Muscle of leg (tissue), 11 donors: ENCODE measurements around the gene UQCRHL. TPM values are rescaled to one million over a fixed set of nuclear protein-coding genes. Genes with fewer than 3 reads are reported as not detected.
"Not testable (repeated sequence)": the region's sequence is repeated elsewhere in the genome, so short reads cannot be mapped to it uniquely, and the experiment has no call there.

Experiments
- DNase-seq: peaks from one replicate; pipeline ENCODE4 v3.0.0; 2013
- H3K27ac ChIP-seq: one replicate; pipeline ENCODE4 v1.5.1; 2013; ENCODE audit warnings: mild to moderate bottlenecking, low read length, control low read depth
- H3K27me3 ChIP-seq: one replicate; pipeline ENCODE4 v1.6.1; 2013; ENCODE audit warnings: low read length; ENCODE audit not compliant: control insufficient read depth, insufficient read depth
- H3K36me3 ChIP-seq: one replicate; pipeline ENCODE4 v1.6.1; 2013; ENCODE audit warnings: low read length; ENCODE audit not compliant: control insufficient read depth, insufficient read depth
- H3K4me1 ChIP-seq: one replicate; pipeline ENCODE4 v1.6.1; 2013; ENCODE audit warnings: low read length; ENCODE audit not compliant: control insufficient read depth, insufficient read depth
- H3K4me3 ChIP-seq: one replicate; pipeline ENCODE4 v1.5.1; 2013; ENCODE audit warnings: low read length, control low read depth
- H3K9me3 ChIP-seq: replicated peaks from 2 replicates; pipeline ENCODE4 v1.6.1; 2013; ENCODE audit warnings: low read depth, low read length; ENCODE audit not compliant: control insufficient read depth
- WGBS: methylation state at CpG from one replicate; pipeline ENCODE4 v1.1.5; 2013; ENCODE audit warnings: missing lambda C conversion rate; ENCODE audit not compliant: insufficient coverage; 5-methylcytosine and 5-hydroxymethylcytosine counted together
- polyA plus RNA-seq, 8 donors: library from polyadenylated mRNA; unstranded; fragments of 120-200 nt; gene quantifications; one replicate each; pipeline versions ENCODE4 v1.2.1 to v1.2.3, GENCODE V29; 2013; ENCODE audit warnings: inconsistent platforms in 1 of 8, low replicate concordance in 1 of 8; ENCODE audit not compliant: insufficient read length in 8 of 8, insufficient read depth in 1 of 8
- total RNA-seq: library from RNA; stranded (reverse); fragments of 120-200 nt; gene quantifications from one replicate; pipeline ENCODE4 v1.2.4, GENCODE V29; 2013

UQCRHL gene
- total and polyA plus RNA-seq, 9 donors, result 0.52 to 8.6 (median 1.3) TPM

DNA sequence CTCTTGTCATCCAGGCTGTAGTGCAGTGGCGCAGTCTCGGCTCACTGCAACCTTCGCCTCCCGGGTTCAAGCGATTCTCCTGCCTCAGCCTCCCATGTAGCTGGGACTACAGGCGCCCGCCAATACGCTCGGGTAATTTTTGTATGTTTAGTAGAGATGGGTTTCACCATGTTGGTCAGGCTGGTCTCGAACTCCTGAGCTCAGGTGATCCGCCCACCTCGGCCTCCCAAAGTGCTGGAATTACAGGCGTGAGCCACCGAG is 29.0 kb upstream of the UQCRHL start:
- H3K27ac ChIP-seq, result peak overlapping the region; percentile 96
- H3K4me3 ChIP-seq, result peak overlapping the region; percentile 49
- peaks cover 20% of the 10 kb centered on the region for H3K4me1 ChIP-seq
- H3K27me3 ChIP-seq, H3K36me3 ChIP-seq, H3K9me3 ChIP-seq, DNase-seq: not testable (repeated sequence)
- 89% methylated on average over 5 of the region's 14 CpGs for WGBS

DNA sequence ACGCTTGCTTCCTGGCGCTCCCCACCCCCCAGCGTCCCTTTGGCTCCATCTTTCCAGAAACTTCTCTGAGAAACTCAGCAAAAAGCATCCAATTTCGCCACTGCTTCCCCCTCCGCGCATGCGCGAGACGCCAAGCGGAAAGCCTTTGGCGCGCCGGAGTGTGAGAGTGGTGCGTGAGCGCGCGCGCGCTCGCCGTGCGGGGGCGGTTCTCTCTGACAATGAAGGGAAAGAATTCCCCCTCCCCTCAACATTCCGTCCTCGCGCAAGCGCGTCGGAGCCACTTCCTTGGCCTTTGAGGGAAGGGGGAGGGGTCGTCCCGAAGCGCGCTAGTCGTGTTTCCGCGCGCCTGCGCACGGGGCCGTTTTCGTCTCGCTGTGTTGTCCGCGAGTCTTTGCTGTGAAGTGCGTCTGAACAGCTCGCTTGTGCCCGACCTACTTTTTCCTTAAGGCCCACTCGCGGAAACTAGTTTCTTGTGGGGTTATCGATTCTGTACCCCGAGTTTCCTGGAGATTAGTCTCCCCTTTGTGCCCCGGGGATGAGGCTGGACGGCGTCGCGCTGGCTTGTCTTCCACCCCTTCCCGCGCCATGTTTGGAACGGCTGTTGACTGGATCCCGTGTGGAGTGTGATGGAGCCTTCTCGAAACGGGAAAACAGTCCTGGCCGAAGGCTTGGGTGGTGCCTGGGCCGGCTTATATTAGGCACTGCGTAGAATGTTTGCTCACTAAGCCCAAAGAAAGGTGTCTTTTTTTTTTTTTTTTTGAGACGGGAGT is 28.5 kb upstream of the UQCRHL start:
- Histone ChIP-seq H3K4me1 (peaks cover 20% of the 10 kb centered on the region), H3K9me3 (no peaks in the 10 kb centered on the region), H3K36me3 (no peaks in the 10 kb centered on the region), H3K27ac (peak overlapping the region; percentile 100), H3K4me3 (peak overlapping the region; percentile 66), H3K27me3 (no peaks in the 10 kb centered on the region)
- DNase-seq, result peak; percentile 100
- WGBS, result 5% methylated on average over 36 of the region's 66 CpGs

- H3K4me3 ChIP-seq, result peak overlapping the region; percentile 66
- H3K4me1 ChIP-seq, result peaks cover 20% of the 10 kb centered on the region
- H3K9me3 ChIP-seq, result no peaks in the 10 kb centered on the region
- no peak for DNase-seq
- H3K27me3 ChIP-seq, result no peaks in the 10 kb centered on the region
- H3K36me3 ChIP-seq, result no peaks in the 10 kb centered on the region
- WGBS, result under 1% methylated on average over 36 of the region's 37 CpGs
- H3K27ac ChIP-seq, result peak overlapping the region; percentile 100
Measured at GRCh38 chr1:15835205-15835740, 27.8 kb upstream of the UQCRHL start.

DNA sequence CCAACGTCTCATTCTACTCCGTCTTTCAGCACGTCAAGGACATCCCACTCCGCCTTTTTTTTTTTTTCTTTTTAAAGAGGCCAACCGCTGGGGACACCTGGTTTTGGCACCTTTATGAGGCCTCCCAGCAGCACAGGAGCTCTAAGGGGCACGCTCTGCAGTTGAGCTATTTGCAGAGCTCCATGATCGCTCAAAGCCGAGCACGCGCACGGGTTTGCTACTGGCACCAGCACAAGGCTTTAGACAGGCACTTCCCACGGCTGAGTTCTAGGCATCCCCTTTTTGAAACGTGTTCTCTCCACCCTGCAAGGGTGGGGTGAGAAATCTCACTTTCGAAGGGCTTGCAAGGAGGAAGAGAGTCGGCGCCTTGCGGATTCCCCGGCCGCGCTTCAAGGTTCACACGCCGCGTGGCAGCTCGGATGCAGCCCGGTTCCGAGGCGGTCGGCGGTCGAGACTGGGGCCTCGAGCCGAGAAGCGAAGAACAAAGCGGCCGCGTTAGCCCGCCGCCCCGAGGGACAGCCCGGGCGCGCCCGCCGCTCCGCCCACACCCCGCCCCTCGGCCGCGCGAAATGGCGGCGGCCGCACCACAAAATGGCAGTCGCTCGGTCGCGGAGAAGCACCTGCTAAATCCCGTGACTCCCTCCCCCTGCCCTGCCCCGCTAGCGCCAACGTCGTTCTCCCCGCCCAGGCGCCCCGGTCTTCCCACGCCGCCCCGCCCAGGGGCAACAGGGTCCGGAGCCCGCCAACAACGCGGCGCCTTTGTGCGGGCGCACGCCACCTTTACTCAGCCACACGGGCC is 27.2 kb upstream of the UQCRHL start:
- H3K4me1 ChIP-seq, result peaks cover 20% of the 10 kb centered on the region
- H3K4me3 ChIP-seq, result peak overlapping the region; percentile 66
- H3K9me3 ChIP-seq, result no peaks in the 10 kb centered on the region
- H3K27me3 ChIP-seq, result no peaks in the 10 kb centered on the region
- peak; percentile 98 for DNase-seq
- no peaks in the 10 kb centered on the region for H3K36me3 ChIP-seq
- WGBS, result 0% methylated on average over 77 of the region's 77 CpGs
- peak overlapping the region; percentile 100 for H3K27ac ChIP-seq

- H3K4me1 ChIP-seq, result peaks cover 20% of the 10 kb centered on the region
- H3K27ac ChIP-seq, result peak overlapping the region; percentile 100
- 0% methylated on average over 3 of the region's 10 CpGs for WGBS
- H3K36me3 ChIP-seq, result no peaks in the 10 kb centered on the region
- no peaks in the 10 kb centered on the region for H3K27me3 ChIP-seq
- peak; percentile 52 for DNase-seq
- no peaks in the 10 kb centered on the region for H3K9me3 ChIP-seq
- H3K4me3 ChIP-seq, result peak overlapping the region; percentile 66
Measured at GRCh38 chr1:15833842-15834405, 26.5 kb upstream of the UQCRHL start.

DNA sequence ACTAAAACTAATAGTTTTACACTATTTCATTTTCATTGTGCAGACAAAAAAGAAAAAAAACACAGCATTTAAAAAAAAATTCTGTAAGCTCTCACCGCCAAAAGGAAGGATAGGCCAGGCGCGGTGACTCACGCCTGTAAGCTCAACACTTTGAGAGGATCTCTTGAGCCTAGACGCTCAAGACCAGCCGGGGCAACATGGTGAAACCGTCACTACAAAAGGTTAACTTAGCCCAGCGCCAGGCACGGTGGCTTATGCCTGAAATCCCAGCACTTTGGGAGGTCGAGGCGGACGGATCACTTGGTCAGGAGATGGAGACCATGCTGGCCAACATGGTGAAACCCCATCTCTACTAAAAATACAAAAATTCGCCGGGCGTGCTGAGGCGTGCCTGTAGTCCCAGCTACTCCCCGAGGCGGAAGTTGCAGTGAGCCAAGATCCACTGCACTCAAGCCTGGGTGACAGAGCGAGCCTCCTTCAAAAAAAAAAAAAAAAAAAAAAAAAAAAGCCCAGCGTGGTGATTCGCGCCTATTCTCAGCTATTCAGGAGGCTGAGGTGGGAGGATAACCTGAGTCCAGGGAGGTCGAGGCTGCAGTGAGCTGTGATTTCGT is 25.7 kb upstream of the UQCRHL start:
- WGBS, result 60% methylated on average over 12 of the region's 24 CpGs
- Histone ChIP-seq H3K36me3 (no peaks in the 10 kb centered on the region), H3K27me3 (no peaks in the 10 kb centered on the region), H3K4me3 (peak overlapping the region; percentile 66), H3K9me3 (no peaks in the 10 kb centered on the region), H3K4me1 (peaks cover 20% of the 10 kb centered on the region), H3K27ac (peak overlapping the region; percentile 100)
- peak; percentile 60 for DNase-seq

DNA sequence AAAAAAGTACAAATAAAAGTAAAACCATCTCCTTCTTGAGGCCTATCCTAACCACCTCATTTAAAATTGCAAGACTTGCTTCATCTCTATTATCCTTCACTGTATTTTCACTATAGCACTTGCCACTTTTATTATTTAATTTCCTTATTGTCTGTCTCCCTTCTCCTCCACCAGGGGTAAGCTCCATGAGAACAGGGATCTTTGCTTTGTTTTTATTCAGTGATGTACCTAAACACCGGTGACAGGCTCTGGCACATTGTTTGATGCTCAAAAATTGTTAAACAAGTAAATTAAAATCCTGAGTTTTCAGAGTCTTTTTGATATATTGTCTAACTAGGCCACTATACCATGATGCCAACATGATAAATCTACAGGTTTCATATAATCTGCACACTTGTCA is 22.8 kb upstream of the UQCRHL start:
- Histone ChIP-seq H3K4me3 (no peak overlapping the region), H3K27ac (no peak overlapping the region)
- WGBS, result no CpG with 5 or more reads among the region's 1 CpG

DNA sequence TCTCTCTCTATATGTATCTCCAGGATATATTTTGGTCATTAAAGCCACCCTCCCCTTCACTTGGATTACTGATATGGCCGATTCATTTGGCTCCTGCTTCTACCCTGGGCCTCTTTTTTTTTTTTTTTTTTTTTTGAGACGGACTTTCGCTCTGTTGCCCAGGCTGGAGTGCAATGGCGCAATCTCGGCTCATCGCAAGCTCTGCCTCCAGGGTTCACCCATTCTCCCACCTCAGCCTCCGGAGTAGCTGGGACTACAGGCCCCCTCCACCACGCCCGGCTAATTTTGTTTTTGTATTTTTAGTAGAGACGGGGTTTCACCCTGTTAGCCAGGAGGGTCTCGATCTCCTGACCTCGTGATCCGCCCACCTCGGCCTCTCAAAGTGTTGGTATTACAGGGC is 21.5 kb upstream of the UQCRHL start:
- not testable (repeated sequence) for H3K27me3 ChIP-seq, H3K36me3 ChIP-seq, H3K27ac ChIP-seq, H3K4me1 ChIP-seq, H3K4me3 ChIP-seq, H3K9me3 ChIP-seq, DNase-seq
- 87% methylated on average over 4 of the region's 14 CpGs for WGBS

More for the DNA sequence above, 22.8 kb upstream of the UQCRHL start:
- no peaks in the 10 kb centered on the region for H3K27me3 ChIP-seq
- no peak for DNase-seq
- H3K36me3 ChIP-seq, result no peaks in the 10 kb centered on the region
- peaks cover 8% of the 10 kb centered on the region for H3K4me1 ChIP-seq
- no peaks in the 10 kb centered on the region for H3K9me3 ChIP-seq

- not testable (repeated sequence) for DNase-seq, H3K27me3 ChIP-seq, H3K9me3 ChIP-seq, H3K36me3 ChIP-seq, H3K4me3 ChIP-seq, H3K27ac ChIP-seq, H3K4me1 ChIP-seq
- WGBS, result 92% methylated on average over 5 of the region's 15 CpGs
Measured at GRCh38 chr1:15827567-15827966, 20.1 kb upstream of the UQCRHL start.
